ENCODE results near the gene CDK11B. TPM values are rescaled to one million over a fixed set of nuclear protein-coding genes. Genes with fewer than 3 reads are reported as not detected.

CDK11B gene
- total RNA-seq, 1 donor: 5.8 TPM

DNA sequence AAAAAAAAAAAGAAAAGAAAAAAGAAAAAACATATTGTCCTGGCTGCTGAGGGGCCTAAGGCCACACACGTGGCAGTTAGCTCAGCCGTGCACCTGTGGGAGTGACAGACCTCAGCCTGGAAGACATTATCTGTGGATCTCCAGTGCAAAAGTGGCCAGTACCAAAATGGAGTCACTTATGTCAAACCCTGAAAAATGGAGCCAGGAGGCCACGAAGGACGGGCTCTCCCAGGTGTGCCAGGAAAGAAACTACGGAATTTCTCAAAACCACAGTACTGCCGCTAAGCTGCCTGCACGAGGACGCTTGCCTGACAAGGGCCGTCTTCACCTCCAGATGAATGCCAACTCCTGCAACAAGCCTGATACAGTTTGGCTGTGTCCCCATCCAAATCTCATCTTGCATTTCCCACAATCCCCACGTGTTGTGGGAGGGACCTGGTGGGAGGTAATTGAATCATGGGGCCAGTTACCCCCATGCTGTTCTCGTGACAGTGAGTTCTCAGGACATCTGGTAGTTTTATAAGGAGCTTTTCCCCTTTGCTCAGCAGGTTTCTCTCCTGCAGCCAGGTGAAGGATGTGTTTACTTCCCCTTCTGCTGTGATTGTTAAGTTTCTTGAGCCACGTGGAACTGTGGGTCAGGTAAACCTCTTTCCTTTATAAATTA lies 48.9 kb downstream of the CDK11B start:
- Histone ChIP-seq H3K36me3 (ENCODE audit: insufficient read depth, low read length) (no peaks in the 10 kb centered on the region), H3K9me3 (ENCODE audit: low read depth, low read length) (no peaks in the 10 kb centered on the region), H3K4me2 (ENCODE audit: insufficient read depth, low read length) (no peak overlapping the region), H4K20me1 (ENCODE audit: insufficient read depth, low read length) (peaks cover 16% of the 10 kb centered on the region), H3K4me1 (ENCODE audit: insufficient read depth, low read length) (peaks cover 12% of the 10 kb centered on the region), H3K4me3 (ENCODE audit: insufficient read depth, low read length) (no peak overlapping the region), H3K27me3 (ENCODE audit: insufficient read depth, low read length) (no peaks in the 10 kb centered on the region), H3K27ac (ENCODE audit: low read depth, low read length) (no peak overlapping the region), H2AFZ (ENCODE audit: low read length) (no peak overlapping the region), H3K79me2 (ENCODE audit: insufficient read depth, low read length) (peaks cover 11% of the 10 kb centered on the region)
- TF ChIP-seq, protein P1, sequence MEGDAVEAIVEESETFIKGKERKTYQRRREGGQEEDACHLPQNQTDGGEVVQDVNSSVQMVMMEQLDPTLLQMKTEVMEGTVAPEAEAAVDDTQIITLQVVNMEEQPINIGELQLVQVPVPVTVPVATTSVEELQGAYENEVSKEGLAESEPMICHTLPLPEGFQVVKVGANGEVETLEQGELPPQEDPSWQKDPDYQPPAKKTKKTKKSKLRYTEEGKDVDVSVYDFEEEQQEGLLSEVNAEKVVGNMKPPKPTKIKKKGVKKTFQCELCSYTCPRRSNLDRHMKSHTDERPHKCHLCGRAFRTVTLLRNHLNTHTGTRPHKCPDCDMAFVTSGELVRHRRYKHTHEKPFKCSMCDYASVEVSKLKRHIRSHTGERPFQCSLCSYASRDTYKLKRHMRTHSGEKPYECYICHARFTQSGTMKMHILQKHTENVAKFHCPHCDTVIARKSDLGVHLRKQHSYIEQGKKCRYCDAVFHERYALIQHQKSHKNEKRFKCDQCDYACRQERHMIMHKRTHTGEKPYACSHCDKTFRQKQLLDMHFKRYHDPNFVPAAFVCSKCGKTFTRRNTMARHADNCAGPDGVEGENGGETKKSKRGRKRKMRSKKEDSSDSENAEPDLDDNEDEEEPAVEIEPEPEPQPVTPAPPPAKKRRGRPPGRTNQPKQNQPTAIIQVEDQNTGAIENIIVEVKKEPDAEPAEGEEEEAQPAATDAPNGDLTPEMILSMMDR (IDR thresholded peaks at IDR 0.05; ENCODE audit: extremely low read depth, low read depth, low read length): no peak
- DNase-seq (ENCODE audit: insufficient read length, low spot score, missing footprints): peak; percentile 27

DNA sequence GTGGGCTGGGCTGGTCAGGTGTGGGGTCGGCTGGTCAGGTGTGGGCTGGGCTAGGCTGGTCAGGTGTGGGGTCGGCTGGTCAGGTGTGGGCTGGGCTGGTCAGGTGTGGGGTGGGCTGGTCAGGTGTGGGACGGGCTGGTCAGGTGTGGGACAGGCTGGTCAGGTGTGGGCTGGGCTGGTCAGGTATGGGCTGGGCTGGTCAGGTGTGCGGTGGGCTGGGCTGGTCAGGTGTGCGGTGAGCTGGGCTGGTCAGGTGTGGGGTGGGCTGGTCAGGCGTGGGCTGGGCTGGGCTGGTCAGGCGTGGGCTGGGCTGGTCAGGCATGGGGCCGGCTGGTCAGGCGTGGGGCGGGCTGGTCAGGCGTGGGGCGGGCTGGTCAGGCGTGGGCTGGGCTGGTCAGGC lies 52.6 kb downstream of the CDK11B start:
- Histone ChIP-seq H3K9me3 (ENCODE audit: low read depth, low read length) (no peaks in the 10 kb centered on the region), H3K27me3 (ENCODE audit: insufficient read depth, low read length) (peaks cover 5% of the 10 kb centered on the region), H3K4me3 (ENCODE audit: insufficient read depth, low read length) (no peak overlapping the region), H2AFZ (ENCODE audit: low read length) (no peak overlapping the region), H4K20me1 (ENCODE audit: insufficient read depth, low read length) (no peaks in the 10 kb centered on the region), H3K4me1 (ENCODE audit: insufficient read depth, low read length) (no peaks in the 10 kb centered on the region), H3K27ac (ENCODE audit: low read depth, low read length) (no peak overlapping the region), H3K4me2 (ENCODE audit: insufficient read depth, low read length) (no peak overlapping the region), H3K79me2 (ENCODE audit: insufficient read depth, low read length) (no peaks in the 10 kb centered on the region), H3K36me3 (ENCODE audit: insufficient read depth, low read length) (no peaks in the 10 kb centered on the region)
- TF ChIP-seq, protein P1 (IDR thresholded peaks at IDR 0.05; ENCODE audit: extremely low read depth, low read depth, low read length): no peak
- DNase-seq (ENCODE audit: insufficient read length, low spot score, missing footprints): peak; percentile 38

DNA sequence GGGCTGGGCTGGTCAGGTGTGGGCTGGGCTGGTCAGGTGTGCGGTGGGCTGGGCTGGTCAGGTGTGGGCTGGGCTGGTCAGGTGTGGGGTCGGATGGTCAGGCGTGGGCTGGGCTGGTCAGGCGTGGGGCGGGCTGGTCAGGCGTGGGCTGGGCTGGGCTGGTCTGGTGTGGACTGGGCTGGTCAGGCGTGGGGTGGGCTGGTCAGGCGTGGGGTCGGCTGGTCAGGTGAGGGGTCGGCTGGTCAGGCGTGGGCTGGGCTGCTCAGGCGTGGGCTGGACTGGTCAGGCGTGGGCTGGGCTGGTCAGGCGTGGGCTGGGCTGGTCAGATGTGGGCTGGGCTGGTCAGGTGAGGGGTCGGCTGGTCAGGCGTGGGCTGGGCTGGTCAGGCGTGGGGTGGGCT lies 53.1 kb downstream of the CDK11B start:
- Histone ChIP-seq H3K4me3 (ENCODE audit: insufficient read depth, low read length) (no peak overlapping the region), H3K9me3 (ENCODE audit: low read depth, low read length) (no peaks in the 10 kb centered on the region), H3K36me3 (ENCODE audit: insufficient read depth, low read length) (no peaks in the 10 kb centered on the region), H3K79me2 (ENCODE audit: insufficient read depth, low read length) (no peaks in the 10 kb centered on the region), H3K4me1 (ENCODE audit: insufficient read depth, low read length) (no peaks in the 10 kb centered on the region), H2AFZ (ENCODE audit: low read length) (no peak overlapping the region), H4K20me1 (ENCODE audit: insufficient read depth, low read length) (no peaks in the 10 kb centered on the region), H3K4me2 (ENCODE audit: insufficient read depth, low read length) (no peak overlapping the region), H3K27me3 (ENCODE audit: insufficient read depth, low read length) (peaks cover 10% of the 10 kb centered on the region), H3K27ac (ENCODE audit: low read depth, low read length) (no peak overlapping the region)
- TF ChIP-seq, protein P1 (IDR thresholded peaks at IDR 0.05; ENCODE audit: extremely low read depth, low read depth, low read length): no peak
- DNase-seq (ENCODE audit: insufficient read length, low spot score, missing footprints): peak; percentile 22

DNA sequence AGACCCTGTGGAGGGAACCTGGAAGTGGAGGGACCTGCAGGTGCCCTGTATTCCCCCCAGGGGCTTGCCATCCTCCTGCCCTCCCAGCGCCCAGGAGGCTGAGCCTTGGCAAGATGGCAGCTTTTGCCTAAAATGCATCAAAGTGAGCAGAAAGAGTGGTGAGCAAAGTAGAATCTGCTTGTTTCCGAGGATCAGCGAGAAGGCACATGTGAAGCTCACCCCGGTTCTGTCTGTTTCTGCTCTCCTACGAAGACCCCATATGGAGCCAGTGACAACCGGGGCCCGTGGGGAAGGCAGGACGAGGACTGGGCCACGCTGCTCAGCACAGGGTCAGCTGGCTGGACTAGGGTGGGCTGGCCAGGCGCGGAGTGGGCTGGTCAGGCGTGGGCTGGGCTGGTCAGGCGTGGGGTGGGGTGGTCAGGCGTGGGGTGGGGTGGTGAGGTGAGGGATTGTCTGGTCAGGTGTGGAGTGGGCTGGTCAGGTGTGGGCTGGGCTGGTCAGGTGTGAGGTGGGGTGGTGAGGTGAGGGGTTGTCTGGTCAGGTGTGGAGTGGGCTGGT lies 53.7 kb downstream of the CDK11B start:
- Histone ChIP-seq H3K9me3 (ENCODE audit: low read depth, low read length) (no peaks in the 10 kb centered on the region), H3K79me2 (ENCODE audit: insufficient read depth, low read length) (no peaks in the 10 kb centered on the region), H3K36me3 (ENCODE audit: insufficient read depth, low read length) (no peaks in the 10 kb centered on the region), H3K27ac (ENCODE audit: low read depth, low read length) (no peak overlapping the region), H3K4me1 (ENCODE audit: insufficient read depth, low read length) (no peaks in the 10 kb centered on the region), H3K27me3 (ENCODE audit: insufficient read depth, low read length) (peaks cover 16% of the 10 kb centered on the region), H3K4me3 (ENCODE audit: insufficient read depth, low read length) (no peak overlapping the region), H3K4me2 (ENCODE audit: insufficient read depth, low read length) (no peak overlapping the region), H4K20me1 (ENCODE audit: insufficient read depth, low read length) (no peaks in the 10 kb centered on the region), H2AFZ (ENCODE audit: low read length) (no peak overlapping the region)
- peak; percentile 89 for DNase-seq (ENCODE audit: insufficient read length, low spot score, missing footprints)
- TF ChIP-seq, protein P1 (IDR thresholded peaks at IDR 0.05; ENCODE audit: extremely low read depth, low read depth, low read length): no peak

Measured in osteoblast (primary cell).